GM19025 (cell line): ENCODE measurements around the gene TOLLIP.
"Not testable (repeated sequence)": the region's sequence is repeated elsewhere in the genome, so short reads cannot be mapped to it uniquely, and the experiment has no call there.

Experiments used
- ATAC-seq: cut with Tn5 transposase; IDR thresholded peaks from one replicate; pipeline ENCODE4 v1.9.1; 2021; ENCODE audit warnings: mild to moderate bottlenecking, low read depth, moderate library complexity; ENCODE audit not compliant: unreplicated experiment

The TOLLIP gene

DNA sequence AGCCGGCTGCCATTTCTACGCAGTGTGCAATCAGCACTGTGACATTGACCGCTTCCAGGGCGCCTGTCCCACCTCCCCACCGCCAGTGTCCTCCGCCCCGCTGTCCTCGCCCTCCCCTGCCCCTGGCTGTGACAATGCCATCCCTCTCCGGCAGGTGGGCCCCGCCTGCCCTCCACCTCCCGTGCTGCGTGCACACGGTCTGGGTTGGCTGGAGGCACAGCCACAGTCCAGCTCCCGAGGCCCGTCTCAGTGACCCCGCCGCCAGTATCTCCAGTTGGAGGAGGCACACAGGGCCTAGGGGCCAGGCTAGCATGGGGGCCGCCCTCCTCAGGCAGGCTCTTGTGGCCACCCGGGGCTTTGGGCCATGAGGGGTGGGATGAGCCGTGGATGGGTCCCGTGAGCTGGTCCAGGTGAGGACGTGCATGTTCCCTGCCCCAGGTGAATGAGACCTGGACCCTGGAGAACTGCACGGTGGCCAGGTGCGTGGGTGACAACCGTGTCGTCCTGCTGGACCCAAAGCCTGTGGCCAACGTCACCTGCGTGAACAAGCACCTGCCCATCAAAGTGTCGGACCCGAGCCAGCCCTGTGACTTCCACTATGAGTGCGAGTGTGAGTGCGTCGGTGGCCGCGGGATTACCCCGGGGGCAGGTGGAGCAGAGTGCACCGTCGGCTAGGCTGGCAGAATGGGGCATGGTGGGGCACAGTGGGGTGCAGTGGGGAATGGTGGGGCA lies 56.9 kb downstream of the TOLLIP start:
- no peak for ATAC-seq

DNA sequence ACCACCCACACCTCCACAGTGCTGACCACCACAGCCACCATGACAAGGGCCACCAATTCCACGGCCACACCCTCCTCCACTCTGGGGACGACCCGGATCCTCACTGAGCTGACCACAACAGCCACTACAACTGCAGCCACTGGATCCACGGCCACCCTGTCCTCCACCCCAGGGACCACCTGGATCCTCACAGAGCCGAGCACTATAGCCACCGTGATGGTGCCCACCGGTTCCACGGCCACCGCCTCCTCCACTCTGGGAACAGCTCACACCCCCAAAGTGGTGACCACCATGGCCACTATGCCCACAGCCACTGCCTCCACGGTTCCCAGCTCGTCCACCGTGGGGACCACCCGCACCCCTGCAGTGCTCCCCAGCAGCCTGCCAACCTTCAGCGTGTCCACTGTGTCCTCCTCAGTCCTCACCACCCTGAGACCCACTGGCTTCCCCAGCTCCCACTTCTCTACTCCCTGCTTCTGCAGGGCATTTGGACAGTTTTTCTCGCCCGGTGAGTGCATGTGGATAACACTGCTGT lies 58.1 kb downstream of the TOLLIP start:
- ATAC-seq, result no peak

DNA sequence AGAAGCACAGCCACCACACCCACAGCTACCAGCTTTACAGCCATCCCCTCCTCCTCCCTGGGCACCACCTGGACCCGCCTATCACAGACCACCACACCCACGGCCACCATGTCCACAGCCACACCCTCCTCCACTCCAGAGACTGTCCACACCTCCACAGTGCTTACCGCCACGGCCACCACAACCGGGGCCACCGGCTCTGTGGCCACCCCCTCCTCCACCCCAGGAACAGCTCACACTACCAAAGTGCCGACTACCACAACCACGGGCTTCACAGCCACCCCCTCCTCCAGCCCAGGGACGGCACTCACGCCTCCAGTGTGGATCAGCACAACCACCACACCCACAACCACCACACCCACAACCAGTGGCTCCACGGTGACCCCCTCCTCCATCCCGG lies 59.0 kb downstream of the TOLLIP start:
- not testable (repeated sequence) for ATAC-seq

DNA sequence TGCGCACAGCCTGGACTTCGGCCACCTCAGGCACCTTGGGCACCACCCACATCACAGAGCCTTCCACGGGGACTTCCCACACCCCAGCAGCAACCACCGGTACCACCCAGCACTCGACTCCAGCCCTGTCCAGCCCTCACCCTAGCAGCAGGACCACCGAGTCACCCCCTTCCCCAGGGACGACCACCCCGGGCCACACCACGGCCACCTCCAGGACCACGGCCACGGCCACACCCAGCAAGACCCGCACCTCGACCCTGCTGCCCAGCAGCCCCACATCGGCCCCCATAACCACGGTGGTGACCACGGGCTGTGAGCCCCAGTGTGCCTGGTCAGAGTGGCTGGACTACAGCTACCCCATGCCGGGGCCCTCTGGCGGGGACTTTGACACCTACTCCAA lies 60.5 kb downstream of the TOLLIP start:
- ATAC-seq, result not testable (repeated sequence)

DNA sequence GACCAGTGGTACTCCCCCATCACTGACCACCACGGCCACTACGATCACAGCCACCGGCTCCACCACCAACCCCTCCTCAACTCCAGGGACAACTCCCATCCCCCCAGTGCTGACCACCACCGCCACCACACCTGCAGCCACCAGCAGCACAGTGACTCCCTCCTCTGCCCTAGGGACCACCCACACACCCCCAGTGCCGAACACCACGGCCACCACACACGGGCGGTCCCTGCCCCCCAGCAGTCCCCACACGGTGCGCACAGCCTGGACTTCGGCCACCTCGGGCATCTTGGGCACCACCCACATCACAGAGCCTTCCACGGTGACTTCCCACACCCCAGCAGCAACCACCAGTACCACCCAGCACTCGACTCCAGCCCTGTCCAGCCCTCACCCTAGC lies 62.4 kb downstream of the TOLLIP start:
- ATAC-seq, result not testable (repeated sequence)

DNA sequence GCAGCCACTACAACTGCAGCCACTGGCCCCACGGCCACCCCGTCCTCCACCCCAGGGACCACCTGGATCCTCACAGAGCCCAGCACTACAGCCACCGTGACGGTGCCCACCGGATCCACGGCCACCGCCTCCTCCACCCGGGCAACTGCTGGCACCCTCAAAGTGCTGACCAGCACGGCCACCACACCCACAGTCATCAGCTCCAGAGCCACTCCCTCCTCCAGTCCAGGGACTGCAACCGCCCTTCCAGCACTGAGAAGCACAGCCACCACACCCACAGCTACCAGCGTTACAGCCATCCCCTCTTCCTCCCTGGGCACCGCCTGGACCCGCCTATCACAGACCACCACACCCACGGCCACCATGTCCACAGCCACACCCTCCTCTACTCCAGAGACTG lies 63.1 kb downstream of the TOLLIP start:
- ATAC-seq, result not testable (repeated sequence)

DNA sequence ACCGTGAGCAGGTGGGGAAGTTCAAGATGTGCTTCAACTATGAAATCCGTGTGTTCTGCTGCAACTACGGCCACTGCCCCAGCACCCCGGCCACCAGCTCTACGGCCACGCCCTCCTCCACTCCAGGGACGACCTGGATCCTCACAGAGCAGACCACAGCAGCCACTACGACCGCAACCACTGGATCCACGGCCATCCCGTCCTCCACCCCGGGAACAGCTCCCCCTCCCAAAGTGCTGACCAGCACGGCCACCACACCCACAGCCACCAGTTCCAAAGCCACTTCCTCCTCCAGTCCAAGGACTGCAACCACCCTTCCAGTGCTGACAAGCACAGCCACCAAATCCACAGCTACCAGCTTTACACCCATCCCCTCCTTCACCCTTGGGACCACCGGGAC lies 63.7 kb downstream of the TOLLIP start:
- ATAC-seq, result not testable (repeated sequence)

DNA sequence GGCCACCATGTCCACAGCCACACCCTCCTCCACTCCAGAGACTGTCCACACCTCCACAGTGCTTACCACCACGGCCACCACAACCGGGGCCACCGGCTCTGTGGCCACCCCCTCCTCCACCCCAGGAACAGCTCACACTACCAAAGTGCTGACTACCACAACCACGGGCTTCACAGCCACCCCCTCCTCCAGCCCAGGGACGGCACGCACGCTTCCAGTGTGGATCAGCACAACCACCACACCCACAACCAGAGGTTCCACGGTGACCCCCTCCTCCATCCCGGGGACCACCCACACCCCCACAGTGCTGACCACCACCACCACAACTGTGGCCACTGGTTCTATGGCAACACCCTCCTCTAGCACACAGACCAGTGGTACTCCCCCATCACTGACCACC lies 64.9 kb downstream of the TOLLIP start:
- ATAC-seq, result not testable (repeated sequence)

DNA sequence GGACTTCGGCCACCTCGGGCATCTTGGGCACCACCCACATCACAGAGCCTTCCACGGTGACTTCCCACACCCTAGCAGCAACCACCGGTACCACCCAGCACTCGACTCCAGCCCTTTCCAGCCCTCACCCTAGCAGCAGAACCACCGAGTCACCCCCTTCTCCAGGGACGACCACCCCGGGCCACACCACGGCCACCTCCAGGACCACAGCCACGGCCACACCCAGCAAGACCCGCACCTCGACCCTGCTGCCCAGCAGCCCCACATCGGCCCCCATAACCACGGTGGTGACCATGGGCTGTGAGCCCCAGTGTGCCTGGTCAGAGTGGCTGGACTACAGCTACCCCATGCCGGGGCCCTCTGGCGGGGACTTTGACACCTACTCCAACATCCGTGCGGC lies 65.9 kb downstream of the TOLLIP start:
- not testable (repeated sequence) for ATAC-seq

DNA sequence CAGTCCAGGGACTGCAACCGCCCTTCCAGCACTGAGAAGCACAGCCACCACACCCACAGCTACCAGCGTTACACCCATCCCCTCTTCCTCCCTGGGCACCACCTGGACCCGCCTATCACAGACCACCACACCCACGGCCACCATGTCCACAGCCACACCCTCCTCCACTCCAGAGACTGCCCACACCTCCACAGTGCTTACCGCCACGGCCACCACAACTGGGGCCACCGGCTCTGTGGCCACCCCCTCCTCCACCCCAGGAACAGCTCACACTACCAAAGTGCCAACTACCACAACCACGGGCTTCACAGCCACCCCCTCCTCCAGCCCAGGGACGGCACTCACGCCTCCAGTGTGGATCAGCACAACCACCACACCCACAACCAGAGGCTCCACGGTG lies 66.7 kb downstream of the TOLLIP start:
- not testable (repeated sequence) for ATAC-seq

DNA sequence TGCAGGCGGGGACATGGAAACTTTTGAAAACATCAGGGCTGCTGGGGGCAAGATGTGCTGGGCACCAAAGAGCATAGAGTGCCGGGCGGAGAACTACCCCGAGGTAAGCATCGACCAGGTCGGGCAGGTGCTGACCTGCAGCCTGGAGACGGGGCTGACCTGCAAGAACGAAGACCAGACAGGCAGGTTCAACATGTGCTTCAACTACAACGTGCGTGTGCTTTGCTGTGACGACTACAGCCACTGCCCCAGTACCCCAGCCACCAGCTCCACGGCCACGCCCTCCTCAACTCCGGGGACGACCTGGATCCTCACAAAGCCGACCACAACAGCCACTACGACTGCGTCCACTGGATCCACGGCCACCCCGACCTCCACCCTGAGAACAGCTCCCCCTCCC lies 67.1 kb downstream of the TOLLIP start:
- ATAC-seq, result no peak

DNA sequence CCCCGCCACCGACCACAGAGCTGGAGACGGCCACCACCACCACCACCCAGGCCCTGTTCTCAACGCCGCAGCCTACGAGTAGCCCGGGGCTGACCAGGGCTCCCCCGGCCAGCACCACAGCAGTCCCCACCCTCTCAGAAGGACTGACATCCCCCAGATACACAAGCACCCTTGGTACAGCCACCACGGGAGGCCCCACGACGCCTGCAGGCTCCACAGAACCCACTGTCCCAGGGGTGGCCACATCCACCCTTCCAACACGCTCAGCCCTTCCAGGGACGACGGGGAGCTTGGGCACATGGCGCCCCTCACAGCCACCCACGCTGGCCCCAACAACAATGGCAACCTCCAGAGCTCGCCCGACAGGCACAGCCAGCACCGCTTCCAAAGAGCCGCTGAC lies 67.7 kb downstream of the TOLLIP start:
- no peak for ATAC-seq

DNA sequence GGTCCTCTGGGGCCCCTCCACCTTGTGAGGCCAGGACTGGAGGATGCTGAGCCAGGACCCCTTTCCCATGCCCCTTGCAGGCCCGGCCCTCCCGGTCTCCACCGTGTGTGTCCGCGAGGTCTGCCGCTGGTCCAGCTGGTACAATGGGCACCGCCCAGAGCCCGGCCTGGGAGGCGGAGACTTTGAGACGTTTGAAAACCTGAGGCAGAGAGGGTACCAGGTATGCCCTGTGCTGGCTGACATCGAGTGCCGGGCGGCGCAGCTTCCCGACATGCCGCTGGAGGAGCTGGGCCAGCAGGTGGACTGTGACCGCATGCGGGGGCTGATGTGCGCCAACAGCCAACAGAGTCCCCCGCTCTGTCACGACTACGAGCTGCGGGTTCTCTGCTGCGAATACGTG lies 68.7 kb downstream of the TOLLIP start:
- no peak for ATAC-seq

DNA sequence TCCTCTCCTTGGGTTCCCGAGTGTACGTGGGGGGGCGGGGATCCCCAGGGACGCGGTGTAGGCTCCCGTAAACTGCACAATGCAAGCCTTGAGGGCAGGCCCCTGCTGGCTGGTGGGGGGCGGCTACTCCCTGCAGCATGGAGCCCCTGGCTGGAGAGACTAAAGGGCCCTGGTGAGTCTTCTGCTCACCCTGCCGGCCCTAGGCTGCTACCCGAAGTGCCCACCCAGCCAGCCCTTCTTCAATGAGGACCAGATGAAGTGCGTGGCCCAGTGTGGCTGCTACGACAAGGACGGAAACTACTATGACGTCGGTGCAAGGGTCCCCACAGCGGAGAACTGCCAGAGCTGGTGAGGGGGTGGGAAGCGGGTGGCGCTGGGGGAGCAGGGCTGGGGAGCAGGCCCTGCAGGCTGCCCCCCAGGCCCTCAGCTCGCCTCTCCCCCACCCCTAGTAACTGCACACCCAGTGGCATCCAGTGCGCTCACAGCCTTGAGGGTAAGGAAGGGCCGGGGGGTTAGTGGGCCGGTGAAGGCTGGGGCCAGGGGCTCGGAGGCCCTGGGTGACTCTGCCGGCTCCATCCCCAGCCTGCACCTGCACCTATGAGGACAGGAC lies 69.7 kb downstream of the TOLLIP start:
- no peak for ATAC-seq

DNA sequence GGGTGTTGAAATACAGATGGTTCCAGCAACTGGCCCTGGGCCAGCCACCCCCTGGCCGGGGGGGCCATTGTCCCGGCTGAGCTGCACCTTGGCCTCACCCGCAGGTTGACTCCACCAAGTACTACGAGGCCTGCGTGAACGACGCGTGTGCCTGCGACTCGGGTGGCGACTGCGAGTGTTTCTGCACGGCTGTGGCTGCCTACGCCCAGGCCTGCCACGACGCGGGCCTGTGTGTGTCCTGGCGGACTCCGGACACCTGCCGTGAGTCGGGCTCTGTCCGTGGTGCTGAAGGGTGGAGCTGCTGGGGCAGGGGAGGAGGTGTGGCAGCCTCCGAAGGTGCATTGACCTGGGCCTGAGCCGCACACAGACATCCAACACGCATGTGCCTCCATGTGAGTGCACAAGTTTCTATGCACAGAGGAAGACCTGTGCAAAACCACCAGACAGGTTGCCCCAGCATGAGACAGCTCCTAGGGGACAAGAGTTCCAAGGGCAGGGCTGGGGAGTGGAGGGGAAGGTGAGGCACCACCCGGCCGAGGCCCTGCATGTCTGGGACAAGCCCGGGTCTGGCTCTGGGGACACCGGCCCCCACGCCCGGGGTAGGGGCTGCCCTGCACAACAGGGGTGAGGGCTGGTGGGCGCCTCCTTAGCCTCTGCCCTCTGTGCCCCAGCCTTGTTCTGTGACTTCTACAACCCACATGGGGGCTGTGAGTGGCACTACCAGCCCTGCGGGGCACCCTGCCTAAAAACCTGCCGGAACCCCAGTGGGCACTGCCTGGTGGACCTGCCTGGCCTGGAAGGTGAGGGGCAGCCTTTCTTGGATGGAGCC lies 70.5 kb downstream of the TOLLIP start:
- ATAC-seq, result no peak

DNA sequence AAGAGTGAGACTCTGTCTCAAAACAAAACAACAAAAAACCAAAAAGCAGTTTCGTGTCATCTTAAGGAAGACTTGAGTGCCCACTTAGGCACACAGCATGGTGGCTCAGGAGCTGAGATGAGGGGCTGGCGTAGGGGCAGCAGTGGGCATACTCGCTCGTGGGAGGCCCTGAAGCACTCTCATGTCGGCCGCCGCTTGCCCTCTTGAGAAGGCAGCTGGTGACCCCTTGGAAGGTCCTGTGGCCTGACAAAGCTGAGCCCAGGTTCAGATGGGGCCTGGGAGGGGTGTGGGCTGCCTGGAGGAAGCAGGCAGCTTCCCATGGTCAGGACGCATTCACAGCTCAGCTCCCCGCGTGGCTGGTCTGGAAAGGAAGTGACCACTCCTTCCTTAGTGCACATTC lies 71.6 kb downstream of the TOLLIP start:
- no peak for ATAC-seq

DNA sequence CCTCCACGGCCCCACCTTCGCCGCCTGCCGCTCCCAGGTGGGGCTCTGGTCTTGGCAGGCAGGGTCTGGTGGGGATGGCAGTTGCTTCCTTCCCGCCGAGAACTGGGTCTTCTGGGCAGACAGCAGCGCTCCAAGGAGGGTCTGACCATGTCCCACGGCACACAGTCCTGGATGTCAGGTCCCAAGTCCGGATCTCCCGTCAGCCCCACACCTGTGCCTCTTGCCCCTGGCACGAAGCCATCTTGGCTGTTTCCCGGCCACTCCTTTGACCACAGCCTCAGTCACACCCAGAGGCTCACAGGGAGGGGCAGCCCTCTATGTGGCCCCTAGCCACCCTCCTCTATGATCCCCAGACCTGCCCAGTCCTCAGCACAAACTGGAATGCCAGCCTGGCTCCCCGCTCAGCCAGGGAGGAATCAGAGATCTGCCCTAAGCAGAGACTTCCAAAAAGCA lies 72.3 kb downstream of the TOLLIP start:
- no peak for ATAC-seq

DNA sequence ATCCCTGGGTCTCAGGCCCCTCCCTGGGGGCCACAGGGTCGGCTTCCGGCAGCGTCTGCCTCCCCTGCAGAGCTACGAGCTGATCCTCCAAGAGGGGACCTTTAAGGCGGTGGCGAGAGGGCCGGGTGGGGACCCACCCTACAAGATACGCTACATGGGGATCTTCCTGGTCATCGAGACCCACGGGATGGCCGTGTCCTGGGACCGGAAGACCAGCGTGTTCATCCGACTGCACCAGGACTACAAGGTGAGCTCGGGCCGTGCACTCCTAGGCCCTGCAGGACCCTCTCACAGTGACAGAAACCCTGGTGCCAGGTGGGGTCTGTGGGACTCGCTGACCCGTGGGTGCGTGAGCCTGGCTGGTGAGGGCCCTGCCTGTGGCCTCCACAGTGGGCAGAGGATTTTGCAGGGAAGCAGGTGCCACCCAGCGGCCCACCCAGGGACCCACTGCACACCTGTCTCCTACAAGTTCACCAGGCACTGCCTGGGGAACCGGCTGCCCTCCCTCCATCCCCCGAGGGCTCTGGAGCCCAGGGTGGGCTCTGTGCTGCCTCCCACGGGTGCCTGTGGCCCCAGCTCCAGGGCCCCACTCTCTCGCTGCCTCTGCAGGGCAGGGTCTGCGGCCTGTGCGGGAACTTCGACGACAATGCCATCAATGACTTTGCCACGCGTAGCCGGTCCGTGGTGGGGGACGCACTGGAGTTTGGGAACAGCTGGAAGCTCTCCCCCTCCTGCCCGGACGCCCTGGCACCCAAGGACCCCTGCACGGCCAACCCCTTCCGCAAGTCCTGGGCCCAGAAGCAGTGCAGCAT lies 72.9 kb downstream of the TOLLIP start:
- no peak for ATAC-seq

DNA sequence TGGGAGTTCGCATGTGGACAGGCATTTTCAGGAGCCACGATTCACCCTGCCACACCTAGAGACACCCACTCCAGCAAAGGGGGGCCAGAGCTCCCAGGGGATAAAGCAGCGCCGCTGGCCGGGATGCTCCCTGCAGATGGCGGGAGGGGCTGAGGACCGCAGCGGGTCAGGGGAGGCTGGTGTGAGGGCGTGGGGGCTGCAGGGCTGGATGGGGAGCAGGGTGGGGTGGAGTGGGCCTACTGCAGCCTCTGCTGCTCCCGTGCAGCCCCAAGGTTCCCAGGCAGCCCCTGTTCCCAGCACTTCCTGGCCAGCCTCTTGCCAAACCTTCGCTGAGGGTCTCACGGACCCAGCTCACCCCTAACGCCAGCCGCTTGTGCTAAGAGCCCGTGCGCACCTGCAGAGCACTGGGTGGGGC lies 73.5 kb downstream of the TOLLIP start:
- ATAC-seq, result no peak

DNA sequence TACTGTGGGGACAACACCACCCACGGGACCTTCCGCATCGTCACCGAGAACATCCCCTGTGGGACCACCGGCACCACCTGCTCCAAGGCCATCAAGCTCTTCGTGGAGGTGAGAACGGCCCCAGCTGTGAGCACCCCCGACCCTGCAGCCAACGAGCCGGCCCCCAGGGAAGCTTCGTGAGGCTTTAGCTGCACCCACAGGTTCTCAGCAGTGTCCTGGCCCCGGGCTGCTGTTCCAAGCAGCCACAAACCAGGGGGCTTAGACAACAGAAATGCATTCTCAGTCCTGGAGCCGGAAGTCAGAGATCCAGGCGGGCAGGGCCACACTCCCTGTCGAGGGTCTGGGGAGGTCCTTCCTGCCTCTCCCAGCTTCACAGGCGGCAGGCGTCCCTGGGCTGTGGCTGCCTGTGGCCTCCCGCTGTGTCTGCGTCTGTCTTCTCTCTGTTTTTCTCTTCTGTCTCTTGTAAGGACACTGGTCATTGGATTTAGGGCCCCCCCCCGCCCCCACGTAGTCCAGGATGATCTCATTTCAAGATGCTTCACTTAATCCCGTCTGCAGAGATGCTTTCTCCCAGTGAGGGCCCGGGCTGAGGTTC lies 74.0 kb downstream of the TOLLIP start:
- ATAC-seq, result no peak
